ENCODE data around the gene VSNL1.

GRCh38 chr2:17547737-17548136, 7.2 kb downstream of the VSNL1 start:
- TF ChIP-seq, protein P1, sequence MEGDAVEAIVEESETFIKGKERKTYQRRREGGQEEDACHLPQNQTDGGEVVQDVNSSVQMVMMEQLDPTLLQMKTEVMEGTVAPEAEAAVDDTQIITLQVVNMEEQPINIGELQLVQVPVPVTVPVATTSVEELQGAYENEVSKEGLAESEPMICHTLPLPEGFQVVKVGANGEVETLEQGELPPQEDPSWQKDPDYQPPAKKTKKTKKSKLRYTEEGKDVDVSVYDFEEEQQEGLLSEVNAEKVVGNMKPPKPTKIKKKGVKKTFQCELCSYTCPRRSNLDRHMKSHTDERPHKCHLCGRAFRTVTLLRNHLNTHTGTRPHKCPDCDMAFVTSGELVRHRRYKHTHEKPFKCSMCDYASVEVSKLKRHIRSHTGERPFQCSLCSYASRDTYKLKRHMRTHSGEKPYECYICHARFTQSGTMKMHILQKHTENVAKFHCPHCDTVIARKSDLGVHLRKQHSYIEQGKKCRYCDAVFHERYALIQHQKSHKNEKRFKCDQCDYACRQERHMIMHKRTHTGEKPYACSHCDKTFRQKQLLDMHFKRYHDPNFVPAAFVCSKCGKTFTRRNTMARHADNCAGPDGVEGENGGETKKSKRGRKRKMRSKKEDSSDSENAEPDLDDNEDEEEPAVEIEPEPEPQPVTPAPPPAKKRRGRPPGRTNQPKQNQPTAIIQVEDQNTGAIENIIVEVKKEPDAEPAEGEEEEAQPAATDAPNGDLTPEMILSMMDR (conservative IDR thresholded peaks at IDR 0.05 in 1 of 2, IDR thresholded peaks at IDR 0.05 in 1 of 2; ENCODE audit: extremely low read depth in 1 of 2, insufficient read depth in 1 of 2, low read depth in 1 of 2, low read length in 2 of 2): no peak
- TF ChIP-seq EZH2 (IDR thresholded peaks at IDR 0.05; ENCODE audit: borderline replicate concordance, low read length): no peak
